ENCODE measurements around the gene ENOX1. TPM values are rescaled to one million over a fixed set of nuclear protein-coding genes. Genes with fewer than 3 reads are reported as not detected.

Gene ENOX1
- total and polyA plus RNA-seq, 3 donors from 2014 or later: 11.0 to 14.2 (median 11.5) TPM

DNA sequence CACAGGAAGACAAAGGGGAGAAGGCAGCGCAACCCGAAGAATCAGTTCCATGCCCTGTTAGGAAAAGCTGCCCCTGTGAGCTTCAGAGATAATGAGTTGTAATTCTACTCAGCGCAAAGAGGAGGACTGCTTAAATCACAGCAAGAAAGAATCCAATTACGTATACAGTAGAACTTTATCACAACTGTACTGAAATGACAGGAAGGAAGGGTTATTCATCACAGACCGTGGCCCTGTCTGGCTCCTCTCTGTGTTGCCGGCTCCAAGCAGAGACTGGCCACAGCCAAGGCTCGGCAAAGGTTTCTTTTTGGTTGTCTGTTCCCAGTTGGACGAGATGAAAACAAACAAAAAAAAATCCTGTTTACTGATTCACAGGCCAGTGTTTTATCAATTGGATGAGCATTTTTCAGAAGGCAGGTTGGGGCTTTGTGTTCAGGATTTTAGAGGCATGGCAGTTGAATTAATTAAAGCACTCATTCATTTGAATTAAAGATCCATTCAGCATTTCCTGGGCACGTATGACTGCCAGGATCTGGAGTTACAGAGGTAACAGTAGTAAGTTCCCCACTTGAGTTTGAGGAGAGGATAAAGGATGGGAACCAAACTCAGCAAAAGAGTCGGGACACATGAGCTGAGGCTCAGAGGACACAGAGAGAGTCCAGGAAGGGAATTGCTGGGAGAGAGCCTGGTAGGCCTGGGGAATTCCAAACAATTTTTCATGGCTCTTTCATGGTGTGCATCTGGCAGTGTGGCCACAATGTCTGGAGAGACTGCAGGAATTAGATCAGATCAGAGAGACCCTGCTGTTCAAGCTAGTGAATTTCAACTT is 422.3 kb downstream of the ENOX1 start:
- Histone ChIP-seq H3K27ac (no peak overlapping the region), H3K36me3 (ENCODE audit: low read depth, missing control alignments) (no peaks in the 10 kb centered on the region), H3K27me3 (no peaks in the 10 kb centered on the region), H3K9me3 (no peaks in the 10 kb centered on the region), H3K4me3 (no peak overlapping the region), H3K4me1 (no peaks in the 10 kb centered on the region)
- no peak for TF ChIP-seq CTCF (IDR thresholded peaks at IDR 0.05)
- no peak for DNase-seq
- intact Hi-C loops (cut with DNase I; ENCODE audit: low total_unique reads): no loop called here
- 50% methylated on average over 10 of the region's 10 CpGs for WGBS, 2 donors

DNA sequence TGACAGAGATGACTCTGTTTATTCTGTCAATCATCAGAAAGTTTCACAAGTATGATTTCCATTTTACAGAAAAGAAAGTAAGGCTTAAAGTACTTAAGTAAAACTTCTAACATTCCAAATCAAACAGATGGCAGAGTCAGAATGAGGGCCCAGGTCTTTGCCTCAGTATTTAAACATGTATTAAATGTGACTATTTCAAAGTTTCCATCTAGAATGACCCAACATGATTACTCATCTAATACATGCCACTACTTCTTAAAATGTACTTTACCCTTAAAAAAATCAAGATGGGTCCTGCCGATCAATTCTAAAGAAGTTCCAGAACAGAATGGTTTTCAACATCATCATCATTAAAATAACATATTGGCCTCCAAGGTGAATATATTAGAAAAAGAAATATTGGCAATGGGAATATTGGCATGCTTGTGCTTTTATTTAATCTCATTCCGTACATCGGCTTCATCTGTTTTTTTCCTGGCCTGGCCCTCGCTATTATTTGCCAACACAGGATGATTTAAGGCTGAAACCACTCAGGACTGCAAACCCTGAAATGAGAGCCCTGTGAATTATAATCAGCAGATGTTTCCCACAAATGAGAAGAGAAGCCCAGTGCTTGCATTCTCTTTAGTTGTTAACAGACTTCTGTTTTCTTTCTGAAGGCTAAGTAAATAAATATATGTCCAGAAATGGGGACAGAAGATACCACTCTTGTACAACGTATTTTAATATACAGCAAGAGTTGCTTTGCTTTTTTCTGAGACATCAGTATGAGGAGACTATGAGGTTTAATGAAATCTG is 423.4 kb downstream of the ENOX1 start:
- H3K36me3 ChIP-seq (ENCODE audit: low read depth, missing control alignments): no peaks in the 10 kb centered on the region
- WGBS, 2 donors: 53 to 61% methylated on average over 5 of the region's 5 CpGs
- H3K4me3 ChIP-seq: no peak overlapping the region
- H3K27me3 ChIP-seq: no peaks in the 10 kb centered on the region
- intact Hi-C loops (cut with DNase I; ENCODE audit: low total_unique reads): no loop called here
- TF ChIP-seq POLR2A (IDR thresholded peaks at IDR 0.05): no peak
- TF ChIP-seq CTCF (IDR thresholded peaks at IDR 0.05): no peak
- no peaks in the 10 kb centered on the region for H3K9me3 ChIP-seq
- H3K4me1 ChIP-seq: no peaks in the 10 kb centered on the region
- no peak for DNase-seq
- no peak overlapping the region for H3K27ac ChIP-seq

- 92 to 95% methylated on average over 6 of the region's 6 CpGs for WGBS, 2 donors
- no peaks in the 10 kb centered on the region for H3K36me3 ChIP-seq (ENCODE audit: low read depth, missing control alignments)
- no peaks in the 10 kb centered on the region for H3K9me3 ChIP-seq
- no peak overlapping the region for H3K4me3 ChIP-seq
- TF ChIP-seq CTCF (IDR thresholded peaks at IDR 0.05): no peak
- TF ChIP-seq POLR2A (IDR thresholded peaks at IDR 0.05): no peak
- no peaks in the 10 kb centered on the region for H3K4me1 ChIP-seq
- intact Hi-C loops (cut with DNase I; ENCODE audit: low total_unique reads): no loop called here
- no peaks in the 10 kb centered on the region for H3K27me3 ChIP-seq
- no peak for DNase-seq
- no peak overlapping the region for H3K27ac ChIP-seq
Observed at GRCh38 chr13:43362556-43362955, 424.2 kb downstream of the ENOX1 start.

DNA sequence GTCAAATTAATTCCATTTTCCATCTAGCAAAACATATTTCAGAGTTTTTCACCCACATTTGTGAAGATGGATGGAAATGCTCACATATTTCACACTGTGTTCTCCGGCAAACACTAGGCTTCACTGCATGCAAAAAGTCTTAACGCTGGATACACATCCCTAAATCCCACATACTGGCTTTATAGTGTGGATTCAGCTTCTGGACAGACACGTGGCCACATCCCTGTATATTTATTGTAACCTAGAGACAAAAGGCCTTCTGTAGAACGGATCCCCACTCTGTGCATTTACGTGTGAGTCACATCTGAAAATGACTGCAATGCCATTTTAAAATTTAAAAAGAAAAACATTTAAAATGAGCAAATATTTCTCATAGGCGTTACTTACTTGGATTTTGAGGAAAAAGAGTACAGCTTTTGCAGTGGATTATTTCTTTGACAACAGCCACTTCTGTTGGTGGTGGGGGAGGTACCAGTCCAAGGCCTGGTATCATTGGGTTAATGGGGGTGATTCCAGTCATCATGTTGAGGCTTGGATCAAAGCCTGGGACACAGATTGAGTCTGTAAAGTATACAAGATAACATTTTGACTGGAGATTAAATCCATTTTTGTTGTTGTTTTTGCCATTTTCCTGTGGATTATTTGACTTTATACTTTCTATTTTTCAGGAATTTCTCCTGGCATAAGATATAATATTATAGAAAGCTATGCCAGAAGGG is 425.7 kb downstream of the ENOX1 start:
- Histone ChIP-seq H3K9me3 (no peaks in the 10 kb centered on the region), H3K27me3 (no peaks in the 10 kb centered on the region), H3K36me3 (ENCODE audit: low read depth, missing control alignments) (no peaks in the 10 kb centered on the region), H3K4me1 (no peaks in the 10 kb centered on the region), H3K4me3 (no peak overlapping the region), H3K27ac (no peak overlapping the region)
- intact Hi-C loops (cut with DNase I; ENCODE audit: low total_unique reads): no loop called here
- no peak for DNase-seq
- 58 to 70% methylated on average over 6 of the region's 6 CpGs for WGBS, 2 donors
- TF ChIP-seq CTCF (IDR thresholded peaks at IDR 0.05): no peak
- TF ChIP-seq POLR2A (IDR thresholded peaks at IDR 0.05): no peak

Data from testis (tissue), 3 donors.